HG03520 (cell line): ENCODE measurements around the gene CHD9.
A peak's percentile ranks its signal among the peaks of the same experiment; 100 is the strongest.
"Not testable (repeated sequence)": the region's sequence is repeated elsewhere in the genome, so short reads cannot be mapped to it uniquely, and the experiment has no call there.

ENCODE experiments used
- ATAC-seq: cut with Tn5 transposase; IDR thresholded peaks from one replicate; pipeline ENCODE4 v1.9.1; 2021; ENCODE audit warnings: mild to moderate bottlenecking, moderate library complexity; ENCODE audit not compliant: unreplicated experiment

The CHD9 gene

GRCh38 chr16:53054670-53055485, at the start of gene CHD9:
Gene CHD9, plus strand, starts transcription at chr16:53054991. Its CDS starts 101,099 bp downstream, at chr16:53156090.
- ATAC-seq = peak; percentile 84

- no peak for ATAC-seq
Observed at GRCh38 chr16:53007095-53007494, 47.7 kb upstream of the CHD9 start.

- ATAC-seq = no peak
Observed at GRCh38 chr16:53014287-53014686, 40.5 kb upstream of the CHD9 start.

GRCh38 chr16:53018834-53019416, 35.9 kb upstream of the CHD9 start:
- no peak for ATAC-seq

- no peak for ATAC-seq
Observed at GRCh38 chr16:53022374-53022773, 32.4 kb upstream of the CHD9 start.

- peak; percentile 60 for ATAC-seq
Observed at GRCh38 chr16:53024045-53024444, 30.7 kb upstream of the CHD9 start.

- no peak for ATAC-seq
Observed at GRCh38 chr16:53029971-53030370, 24.8 kb upstream of the CHD9 start.

- no peak for ATAC-seq
Observed at GRCh38 chr16:53031323-53031942, 23.4 kb upstream of the CHD9 start.

- no peak for ATAC-seq
Observed at GRCh38 chr16:53034306-53034705, 20.5 kb upstream of the CHD9 start.

- no peak for ATAC-seq
Observed at GRCh38 chr16:53035176-53035942, 19.4 kb upstream of the CHD9 start.

- ATAC-seq = no peak
Observed at GRCh38 chr16:53036066-53036465, 18.7 kb upstream of the CHD9 start.

GRCh38 chr16:53036711-53037110, 18.1 kb upstream of the CHD9 start:
- ATAC-seq = not testable (repeated sequence)

- ATAC-seq = no peak
Observed at GRCh38 chr16:53040788-53041187, 14.0 kb upstream of the CHD9 start.

- ATAC-seq = no peak
Observed at GRCh38 chr16:53041320-53042051, 13.3 kb upstream of the CHD9 start.

GRCh38 chr16:53042235-53042701, 12.5 kb upstream of the CHD9 start:
- no peak for ATAC-seq

- ATAC-seq = no peak
Observed at GRCh38 chr16:53043428-53043831, 11.4 kb upstream of the CHD9 start.

GRCh38 chr16:53043986-53044601, 10.7 kb upstream of the CHD9 start:
- ATAC-seq = no peak

GRCh38 chr16:53045341-53046220, 9.2 kb upstream of the CHD9 start:
- no peak for ATAC-seq

GRCh38 chr16:53047515-53047914, 7.3 kb upstream of the CHD9 start:
- not testable (repeated sequence) for ATAC-seq
